ENCODE results near the gene CDK2.
"Not testable (repeated sequence)": the region's sequence is repeated elsewhere in the genome, so short reads cannot be mapped to it uniquely, and the experiment has no call there.

CDK2 gene

GRCh38 chr12:55979069-55979468 is 12.4 kb downstream of the CDK2 start:
- no peak for DNase-seq (ENCODE audit: low spot score)
- in situ Hi-C loops (cut with MboI; ENCODE audit: low pct_unique_long_range_greater_than_20kb, low sequenced_read_pairs, unreplicated experiment) = no loop called here
- no peak for TF ChIP-seq CTCF (IDR thresholded peaks at IDR 0.05; ENCODE audit: extremely low read depth, insufficient read depth, missing control alignments)

GRCh38 chr12:55981882-55982281 is 15.3 kb downstream of the CDK2 start:
- DNase-seq (ENCODE audit: low spot score); in situ Hi-C loops (cut with MboI; ENCODE audit: low pct_unique_long_range_greater_than_20kb, low sequenced_read_pairs, unreplicated experiment): not testable (repeated sequence)

- in situ Hi-C loops (cut with MboI; ENCODE audit: low pct_unique_long_range_greater_than_20kb, low sequenced_read_pairs, unreplicated experiment) = no loop called here
- TF ChIP-seq CTCF (IDR thresholded peaks at IDR 0.05; ENCODE audit: extremely low read depth, insufficient read depth, missing control alignments) = no peak
- DNase-seq (ENCODE audit: low spot score) = peak; percentile 68
Observed at GRCh38 chr12:55982319-55982936, 15.8 kb downstream of the CDK2 start.

- TF ChIP-seq CTCF (IDR thresholded peaks at IDR 0.05; ENCODE audit: extremely low read depth, insufficient read depth, missing control alignments) = no peak
- in situ Hi-C loops (cut with MboI; ENCODE audit: low pct_unique_long_range_greater_than_20kb, low sequenced_read_pairs, unreplicated experiment) = no loop called here
- DNase-seq (ENCODE audit: low spot score) = no peak
Observed at GRCh38 chr12:55983232-55983842, 16.7 kb downstream of the CDK2 start.

GRCh38 chr12:55984861-55985260 is 18.2 kb downstream of the CDK2 start:
- in situ Hi-C loops (cut with MboI; ENCODE audit: low pct_unique_long_range_greater_than_20kb, low sequenced_read_pairs, unreplicated experiment) = no loop called here
- no peak for TF ChIP-seq CTCF (IDR thresholded peaks at IDR 0.05; ENCODE audit: extremely low read depth, insufficient read depth, missing control alignments)
- no peak for DNase-seq (ENCODE audit: low spot score)

- DNase-seq (ENCODE audit: low spot score) = no peak
Observed at GRCh38 chr12:55985341-55985740, 18.7 kb downstream of the CDK2 start.

GRCh38 chr12:55985976-55986375 is 19.3 kb downstream of the CDK2 start:
- DNase-seq (ENCODE audit: low spot score); in situ Hi-C loops (cut with MboI; ENCODE audit: low pct_unique_long_range_greater_than_20kb, low sequenced_read_pairs, unreplicated experiment): not testable (repeated sequence)

More at GRCh38 chr12:55985341-55985740, 18.7 kb downstream of the CDK2 start:
- in situ Hi-C loops (cut with MboI; ENCODE audit: low pct_unique_long_range_greater_than_20kb, low sequenced_read_pairs, unreplicated experiment) = no loop called here
- TF ChIP-seq CTCF (IDR thresholded peaks at IDR 0.05; ENCODE audit: extremely low read depth, insufficient read depth, missing control alignments) = no peak

Measured in GM13977 (cell line).